Heart right ventricle (tissue), 16 donors: ENCODE measurements around the gene FAF1. TPM values are rescaled to one million over a fixed set of nuclear protein-coding genes. Genes with fewer than 3 reads are reported as not detected.

Experiments used
- ATAC-seq, 8 donors: fragments of 200-7000 bp; cut with Tn5 transposase; one replicate each; pipeline ENCODE4 v1.9.1; 2020; ENCODE audit warnings: mild to moderate bottlenecking in 8 of 8, moderate library complexity in 8 of 8, moderate number of reproducible peaks in 1 of 8
- DNase-seq, 2 donors: peaks; one replicate each; pipeline ENCODE4 v3.0.0-alpha.2; 2020
- H3K27ac ChIP-seq, 10 donors: fragments of 200-600 bp; sonication (generic) in 2 of 10; one replicate each; pipeline versions ENCODE4 v1.5.0 to v1.8.0; 2020 to 2022; ENCODE audit warnings: mild to moderate bottlenecking in 3 of 10
- H3K27me3 ChIP-seq, 7 donors: fragments of 200-600 bp; one replicate each; pipeline ENCODE4 v1.8.0; 2021 to 2022; ENCODE audit warnings: mild to moderate bottlenecking in 2 of 7
- H3K36me3 ChIP-seq, 9 donors: fragments of 200-600 bp; sonication (generic) in 1 of 9; one replicate each; pipeline versions ENCODE4 v1.5.0 to v1.8.0; 2020 to 2022; ENCODE audit warnings: mild to moderate bottlenecking in 2 of 9
- H3K4me1 ChIP-seq, 9 donors: fragments of 200-600 bp; sonication (generic) in 1 of 9; one replicate each; pipeline versions ENCODE4 v1.5.0 to v1.8.0; 2020 to 2022; ENCODE audit warnings: mild to moderate bottlenecking in 4 of 9
- H3K4me3 ChIP-seq, 10 donors: fragments of 200-600 bp; sonication (generic) in 2 of 10; one replicate each; pipeline versions ENCODE4 v1.5.0 to v1.8.0; 2020 to 2022; ENCODE audit warnings: mild to moderate bottlenecking in 7 of 10, moderate library complexity in 2 of 10
- H3K9me3 ChIP-seq, 11 donors: fragments of 200-600 bp in 10 of 11; sonication (generic) in 2 of 11; one replicate each; pipeline versions ENCODE4 v1.5.0 to v1.8.0; 2013 to 2022; ENCODE audit warnings: mild to moderate bottlenecking in 2 of 11, control low read depth in 1 of 11, moderate library complexity in 1 of 11
- CTCF ChIP-seq, 9 donors: fragments of 200-600 bp; sonication (generic) in 2 of 9; IDR thresholded peaks; one replicate each; pipeline versions ENCODE4 v1.5.0 to v1.8.0; 2021 to 2022; ENCODE audit warnings: antibody characterized with exemption in 9 of 9, mild to moderate bottlenecking in 5 of 9, moderate library complexity in 1 of 9
- WGBS, 2 donors: extraction: QIAGEN DNeasy Blood & Tissue Kit; methylation state at CpG; one replicate each; pipeline ENCODE4 v1.1.7; 2013; ENCODE audit warnings: inconsistent platforms in 1 of 2; 5-methylcytosine and 5-hydroxymethylcytosine counted together
- intact Hi-C, 10 donors: fragments of 100-400 bp; cut with DNase I; formaldehyde crosslinking; loops; one replicate each; pipeline versions ENCODE4 v1.11.1 to v1.14.2; 2022
- polyA plus RNA-seq, 2 donors: library from polyadenylated mRNA; stranded (reverse); fragments of 200-250 nt; gene quantifications; one replicate each; pipeline ENCODE4 v1.2.3, GENCODE V29; 2013
- total RNA-seq, 10 donors: library from RNA; stranded (reverse); fragmentation: NEBNext Ultra II Directional in 3 of 10; extraction: Animal tissue kit (Norgen Biotek cat#: 25700) in 3 of 10; gene quantifications; one replicate each; pipeline versions ENCODE4 v1.2.1 to v1.2.4, GENCODE V29; 2021 to 2023
- donor health status: Arrhythmogenic right ventricular cardiomyopathy.
- donor health status: ischemic (EF 13 %, LVEDD 7.1; RV severe dilation, severe dysfunction).
- donor health status: healthy with polysubstance abuse.
- donor health status: DM: no; HTN: yes; CAD: no.
- donor health status: DM: no; HTN: no; CAD: no.
- donor health status: ischemic (EF 25% LVEDD 6.9; RV normal size, moderate dysfunction).
- donor health status: ischemic (EF 25% LVEDD 5.7; RV mildly dilated, moderate dysfunction).
- donor health status: healthy.
- donor health status: DM: yes; HTN: yes; CAD: no.
- donor health status: Ischemic cardiomyopathy.
- donor health status: ischemic (EF 35%, LVEDD 5.7; RV mildly dilated, moderate dysfunction).
- donor health status: nonischemic (EF 11% LVEDD 7.7; RV severe dilation, severe dysfunction).
- donor health status: DM: yes; HTN: yes; CAD: no.
- donor health status: PGD.
- donor health status: ischemic (EF 29% LVEDD 5.4; RV normal size, mild dysfunction).
- donor health status: nonischemic (EF 23%, LVEDD 6.1; RV moderate dilation, normal function).

The FAF1 gene
- total and polyA plus RNA-seq, 12 donors, result 30.9 to 102 (median 88.9) TPM

GRCh38 chr1:50978144-50978851 is 18.2 kb upstream of the FAF1 start:
- 3 to 4% methylated on average over 41 to 42 of the region's 42 CpGs for WGBS, 2 donors
- Histone ChIP-seq H3K4me1 (peaks cover 0 to 53% (median 33%) of the 10 kb centered on the region in 9 donors), H3K36me3 (no peaks in the 10 kb centered on the region)

GRCh38 chr1:50977575-50978143 is 17.6 kb upstream of the FAF1 start:
- 1% methylated on average over 58 to 63 of the region's 63 CpGs for WGBS, 2 donors
- peak; percentile 74 to 95 (median 88) for ATAC-seq
- DNase-seq, result peak; percentile 70 to 79
- intact Hi-C loops, result loop anchor here in 3 of 10 donors (1.0 to 10.0 kb wide), 3 partner anchors 8 to 537 kb away; partner anchors contain the start of gene EPS15 (in 1 of the 3)
- peaks cover 0 to 54% (median 0%) of the 10 kb centered on the region in 7 donors for H3K27me3 ChIP-seq
- TF ChIP-seq CTCF (IDR thresholded peaks at IDR 0.05), result no peak
- no peaks in the 10 kb centered on the region for H3K36me3 ChIP-seq
- H3K4me3 ChIP-seq, result peak overlapping the region; percentile 68 to 94 (median 89)
- peak overlapping the region; percentile 97 to 100 (median 99) for H3K27ac ChIP-seq
- H3K4me1 ChIP-seq, result peaks cover 0 to 51% (median 33%) of the 10 kb centered on the region in 9 donors
- no peaks in the 10 kb centered on the region for H3K9me3 ChIP-seq

More at GRCh38 chr1:50978144-50978851, 18.2 kb upstream of the FAF1 start:
- Histone ChIP-seq H3K27me3 (peaks cover 0 to 58% (median 0%) of the 10 kb centered on the region in 7 donors), H3K4me3 (peak overlapping the region; percentile 68 to 94 (median 89)), H3K9me3 (no peaks in the 10 kb centered on the region), H3K27ac (peak overlapping the region; percentile 97 to 100 (median 99))
- no peak for TF ChIP-seq CTCF (IDR thresholded peaks at IDR 0.05)
- DNase-seq (peak; percentile 75 to 77), ATAC-seq (peak; percentile 61 to 88 (median 77))
- intact Hi-C loops, result loop anchor here in 2 of 10 donors (10.0 kb wide), 2 partner anchors 203 to 537 kb away; partner anchors contain the start of gene EPS15 (in 1 of the 2)

- no peak for TF ChIP-seq CTCF (IDR thresholded peaks at IDR 0.05)
- H3K4me3 ChIP-seq, result peak overlapping the region; percentile 68 to 94 (median 89)
- peak overlapping the region; percentile 97 to 100 (median 99) for H3K27ac ChIP-seq
- WGBS, 2 donors, result 2% methylated on average over 26 of the region's 26 CpGs
- ATAC-seq (peak; percentile 63 to 78 (median 68)), DNase-seq (peak in 1 of 2 donors; percentile 45)
- no peaks in the 10 kb centered on the region for H3K36me3 ChIP-seq
- no peaks in the 10 kb centered on the region for H3K9me3 ChIP-seq
- peaks cover 0 to 52% (median 33%) of the 10 kb centered on the region in 9 donors for H3K4me1 ChIP-seq
- intact Hi-C loops, result loop anchor here in 3 of 10 donors (1.0 to 10.0 kb wide), 3 partner anchors 8 to 538 kb away; partner anchors contain the start of gene EPS15 (in 1 of the 3)
- peaks cover 0 to 47% (median 0%) of the 10 kb centered on the region in 7 donors for H3K27me3 ChIP-seq
Measured at GRCh38 chr1:50976890-50977574, 17.0 kb upstream of the FAF1 start.
